GM12865 (cell line): Measurements from ENCODE around the gene INPP5A.
"Not testable (repeated sequence)": the region's sequence is repeated elsewhere in the genome, so short reads cannot be mapped to it uniquely, and the experiment has no call there.

ENCODE experiments used
- DNase-seq: peaks from one replicate; pipeline ENCODE4 v3.0.0; 2010; ENCODE audit warnings: low read depth
- H3K4me3 ChIP-seq: 2 replicates; pipeline ENCODE4 v1.5.1; 2011; ENCODE audit warnings: mild to moderate bottlenecking, low read depth, low read length, control low read depth
- CTCF ChIP-seq: IDR thresholded peaks from 2 replicates; pipeline ENCODE4 v1.5.1; 2011; ENCODE audit warnings: low read length, control low read depth, low read depth, inconsistent platforms; ENCODE audit not compliant: insufficient read depth; ENCODE audit errors: missing control alignments

Gene INPP5A

GRCh38 chr10:132537684-132538001 is at the start of gene INPP5A:
Gene INPP5A (plus strand): TSS chr10:132537787. CDS start chr10:132538097, 310 bp downstream.
- DNase-seq, result no peak
- peak within 1 kb of the TSS; percentile 82 for H3K4me3 ChIP-seq
- no peak for TF ChIP-seq CTCF

GRCh38 chr10:132488231-132488821 is 49.3 kb upstream of the INPP5A start:
- no peak overlapping the region for H3K4me3 ChIP-seq
- no peak for DNase-seq
- no peak for TF ChIP-seq CTCF

- no peak for DNase-seq
- H3K4me3 ChIP-seq, result no peak overlapping the region
- TF ChIP-seq CTCF, result no peak
These were observed 48.4 kb upstream of the INPP5A start for GRCh38 chr10:132489053-132489703.

GRCh38 chr10:132489704-132490534 is 47.7 kb upstream of the INPP5A start:
- no peak overlapping the region for H3K4me3 ChIP-seq
- TF ChIP-seq CTCF, result no peak
- DNase-seq, result no peak

GRCh38 chr10:132491534-132491933 is 46.1 kb upstream of the INPP5A start:
- not testable (repeated sequence) for DNase-seq, H3K4me3 ChIP-seq

GRCh38 chr10:132492323-132493025 is 45.1 kb upstream of the INPP5A start:
- TF ChIP-seq CTCF, result no peak
- H3K4me3 ChIP-seq, result no peak overlapping the region

GRCh38 chr10:132493246-132493755 is 44.3 kb upstream of the INPP5A start:
- DNase-seq, result no peak
- TF ChIP-seq CTCF, result no peak
- no peak overlapping the region for H3K4me3 ChIP-seq

More at GRCh38 chr10:132492323-132493025, 45.1 kb upstream of the INPP5A start:
- DNase-seq, result no peak
